AG09319 (cell line): Measurements from ENCODE around the gene MROH7.

Experiments used
- DNase-seq: peaks from one replicate; pipeline ENCODE4 v3.0.0-alpha.2; 2010; ENCODE audit warnings: low read depth; ENCODE audit errors: extremely low read depth
- TF ChIP-seq, protein P1 (sequence below): IDR thresholded peaks from 2 replicates; pipeline ENCODE4 v1.5.1; 2011; ENCODE audit warnings: low read depth, mild to moderate bottlenecking, inconsistent platforms, low read length, moderate library complexity

Gene MROH7

DNA sequence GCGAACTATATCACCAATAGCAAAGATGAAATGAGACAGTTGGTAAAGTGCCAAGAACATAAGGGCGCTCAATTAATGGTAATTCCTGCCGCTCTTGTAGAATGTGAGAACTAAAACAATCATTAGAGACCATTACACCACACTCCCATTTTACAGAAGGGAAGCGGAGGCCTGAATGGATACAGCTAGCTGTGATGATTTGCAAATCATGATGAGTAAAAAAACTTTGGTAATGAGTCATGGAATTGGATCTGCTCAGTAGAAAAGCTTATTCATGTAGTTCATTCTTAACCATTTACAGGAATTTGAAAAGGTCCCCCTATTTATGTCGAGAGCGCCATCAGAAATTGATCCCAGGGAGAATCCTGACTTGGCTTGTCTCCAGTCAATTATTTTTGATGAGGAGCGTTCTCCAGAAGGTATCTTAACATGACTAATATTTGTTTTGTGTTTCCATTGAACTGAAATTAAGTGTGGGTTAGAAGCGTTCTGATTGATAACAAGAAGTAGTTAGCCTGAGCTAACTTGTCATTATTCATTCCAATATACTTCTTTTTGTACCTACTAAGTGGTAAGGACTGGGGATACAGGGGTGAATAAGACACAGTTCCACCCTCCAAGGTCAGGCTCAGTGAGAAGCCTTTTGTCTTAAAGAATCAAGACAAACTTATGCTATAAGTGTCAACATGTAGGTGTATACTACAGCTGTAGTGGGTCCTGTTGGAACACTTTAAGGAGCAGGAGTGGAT lies 74.9 kb downstream of the MROH7 start:
- TF ChIP-seq, protein P1, sequence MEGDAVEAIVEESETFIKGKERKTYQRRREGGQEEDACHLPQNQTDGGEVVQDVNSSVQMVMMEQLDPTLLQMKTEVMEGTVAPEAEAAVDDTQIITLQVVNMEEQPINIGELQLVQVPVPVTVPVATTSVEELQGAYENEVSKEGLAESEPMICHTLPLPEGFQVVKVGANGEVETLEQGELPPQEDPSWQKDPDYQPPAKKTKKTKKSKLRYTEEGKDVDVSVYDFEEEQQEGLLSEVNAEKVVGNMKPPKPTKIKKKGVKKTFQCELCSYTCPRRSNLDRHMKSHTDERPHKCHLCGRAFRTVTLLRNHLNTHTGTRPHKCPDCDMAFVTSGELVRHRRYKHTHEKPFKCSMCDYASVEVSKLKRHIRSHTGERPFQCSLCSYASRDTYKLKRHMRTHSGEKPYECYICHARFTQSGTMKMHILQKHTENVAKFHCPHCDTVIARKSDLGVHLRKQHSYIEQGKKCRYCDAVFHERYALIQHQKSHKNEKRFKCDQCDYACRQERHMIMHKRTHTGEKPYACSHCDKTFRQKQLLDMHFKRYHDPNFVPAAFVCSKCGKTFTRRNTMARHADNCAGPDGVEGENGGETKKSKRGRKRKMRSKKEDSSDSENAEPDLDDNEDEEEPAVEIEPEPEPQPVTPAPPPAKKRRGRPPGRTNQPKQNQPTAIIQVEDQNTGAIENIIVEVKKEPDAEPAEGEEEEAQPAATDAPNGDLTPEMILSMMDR, result no peak
- DNase-seq, result no peak

DNA sequence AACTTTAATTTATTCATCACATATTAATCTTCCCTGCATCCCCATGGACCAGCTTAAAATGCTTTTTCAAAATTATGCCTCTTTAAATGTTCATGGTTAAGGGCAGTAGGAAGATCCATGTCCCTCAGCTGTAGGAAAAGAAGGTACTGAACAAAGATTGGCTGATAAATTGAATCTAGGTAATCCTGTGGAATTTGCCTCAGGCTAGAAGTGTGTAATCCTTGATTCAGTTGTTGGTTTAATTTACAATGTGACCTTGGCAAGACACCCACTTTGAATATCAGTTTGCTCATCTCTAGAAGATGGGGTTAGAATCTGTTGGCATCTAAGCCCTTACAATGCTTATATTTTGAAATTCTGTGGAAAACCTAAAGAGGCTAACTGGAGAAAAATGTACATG lies 80.1 kb downstream of the MROH7 start:
- DNase-seq, result no peak

GRCh38 chr1:54723985-54724384 lies 82.4 kb downstream of the MROH7 start:
- TF ChIP-seq, protein P1, result no peak
- DNase-seq, result no peak

More for the DNA sequence above, 80.1 kb downstream of the MROH7 start:
- TF ChIP-seq, protein P1, result no peak

- TF ChIP-seq, protein P1, result no peak
- DNase-seq, result no peak
Observed at GRCh38 chr1:54724771-54725170, 83.2 kb downstream of the MROH7 start.

GRCh38 chr1:54728027-54728426 lies 86.4 kb downstream of the MROH7 start:
- TF ChIP-seq, protein P1, result no peak
- DNase-seq, result no peak

DNA sequence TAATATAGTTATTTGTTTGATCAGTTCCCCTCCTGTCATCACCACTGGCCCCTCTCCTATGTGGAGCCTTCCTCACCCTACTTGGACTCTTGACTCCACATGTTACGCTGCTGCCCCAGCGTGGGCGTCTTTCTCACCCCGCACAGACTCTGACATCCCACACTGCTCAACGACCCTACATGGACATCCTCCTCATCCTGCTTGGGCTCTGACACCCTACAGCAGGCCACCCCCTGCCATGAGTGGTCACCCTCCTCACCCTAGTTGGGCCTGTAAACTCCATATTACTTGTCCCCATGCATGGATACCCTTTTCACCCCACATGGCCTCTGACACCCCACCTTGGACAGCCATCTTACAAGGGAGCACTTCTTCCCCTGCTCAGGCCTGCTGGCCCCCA lies 95.1 kb downstream of the MROH7 start:
- TF ChIP-seq, protein P1, result no peak
- DNase-seq, result no peak

GRCh38 chr1:54738244-54738643 lies 96.7 kb downstream of the MROH7 start:
- TF ChIP-seq, protein P1, result no peak
- no peak for DNase-seq
